Hepatocyte (in vitro differentiated cells): ENCODE results near the gene ATP8A2. TPM values are rescaled to one million over a fixed set of nuclear protein-coding genes. Genes with fewer than 3 reads are reported as not detected.
A peak's percentile ranks its signal among the peaks of the same experiment; 100 is the strongest.

Experiments
- DNase-seq: peaks from one replicate; pipeline ENCODE4 v3.0.0-alpha.2; 2016; ENCODE audit warnings: low spot score
- H2AFZ ChIP-seq: fragments of 200-600 bp; sonication (generic); 2 replicates; pipeline ENCODE4 v1.6.0; 2016; ENCODE audit warnings: antibody characterized with exemption, mild to moderate bottlenecking
- H3K27ac ChIP-seq: fragments of 200-600 bp; sonication (generic); 2 replicates; pipeline ENCODE4 v1.5.1; 2016; ENCODE audit warnings: mild to moderate bottlenecking
- H3K27me3 ChIP-seq: fragments of 200-600 bp; sonication (generic); 2 replicates; pipeline ENCODE4 v1.6.1; 2016
- H3K36me3 ChIP-seq: fragments of 200-600 bp; sonication (generic); replicated peaks from 2 replicates; pipeline ENCODE4 v1.5.1; 2016; ENCODE audit warnings: low read depth; ENCODE audit not compliant: insufficient read depth
- H3K4me1 ChIP-seq: fragments of 200-600 bp; sonication (generic); 2 replicates; pipeline ENCODE4 v1.5.1; 2016; ENCODE audit warnings: mild to moderate bottlenecking, moderate library complexity; ENCODE audit not compliant: insufficient read depth
- H3K4me2 ChIP-seq: fragments of 200-600 bp; sonication (generic); 2 replicates; pipeline ENCODE4 v1.6.0; 2016
- H3K4me3 ChIP-seq: fragments of 200-600 bp; sonication (generic); 2 replicates; pipeline ENCODE4 v1.5.1; 2016; ENCODE audit warnings: mild to moderate bottlenecking
- H3K79me2 ChIP-seq: fragments of 200-600 bp; sonication (generic); 2 replicates; pipeline ENCODE4 v1.6.0; 2017; ENCODE audit warnings: mild to moderate bottlenecking
- H3K9me2 ChIP-seq: fragments of 200-600 bp; sonication (generic); replicated peaks from 2 replicates; pipeline ENCODE4 v1.6.0; 2017; ENCODE audit warnings: mild to moderate bottlenecking; ENCODE audit not compliant: insufficient read depth
- H3K9me3 ChIP-seq: fragments of 200-600 bp; sonication (generic); 2 replicates; pipeline ENCODE4 v1.5.1; 2016; ENCODE audit warnings: low read depth, mild to moderate bottlenecking
- H4K20me1 ChIP-seq: fragments of 200-600 bp; sonication (generic); 2 replicates; pipeline ENCODE4 v1.6.0; 2016; ENCODE audit warnings: mild to moderate bottlenecking; ENCODE audit not compliant: insufficient read depth, poor library complexity, severe bottlenecking
- CTCF ChIP-seq: fragments of 200-600 bp; sonication (generic); IDR thresholded peaks from 2 replicates; pipeline ENCODE4 v1.5.1; 2016; ENCODE audit warnings: antibody characterized with exemption, mild to moderate bottlenecking; ENCODE audit not compliant: poor library complexity
- EZH2 ChIP-seq: fragments of 200-600 bp; sonication (generic); IDR thresholded peaks from 2 replicates; pipeline ENCODE4 v1.6.1; 2016; ENCODE audit warnings: antibody characterized with exemption, mild to moderate bottlenecking, borderline replicate concordance
- EZH2phosphoT487 ChIP-seq: fragments of 200-600 bp; sonication (generic); IDR thresholded peaks from one replicate; pipeline ENCODE4 v1.6.1; 2018; ENCODE audit warnings: antibody characterized with exemption, mild to moderate bottlenecking, low read depth, moderate library complexity; ENCODE audit not compliant: unreplicated experiment, severe bottlenecking
- WGBS: methylation state at CpG from one replicate; pipeline ENCODE4 v1.1.6; 2016; ENCODE audit warnings: low lambda C conversion rate; ENCODE audit errors: missing lambda C conversion rate; 5-methylcytosine and 5-hydroxymethylcytosine counted together
- polyA plus RNA-seq: library from polyadenylated mRNA; unstranded; fragments of >200 nt; fragmentation: Nextera tagmentation; extraction: Ambion mirVana; gene quantifications from 2 replicates; pipeline ENCODE4 v1.2.1, GENCODE V29; 2016
- total RNA-seq: library from RNA; depleted of rRNA; stranded (reverse); fragments of >200 nt; gene quantifications from 2 replicates; pipeline ENCODE4 v1.2.3, GENCODE V29; 2014

The ATP8A2 gene
- total and polyA plus RNA-seq, 2 experiments from 2014 or later = 2.1 to 3.1 TPM

DNA sequence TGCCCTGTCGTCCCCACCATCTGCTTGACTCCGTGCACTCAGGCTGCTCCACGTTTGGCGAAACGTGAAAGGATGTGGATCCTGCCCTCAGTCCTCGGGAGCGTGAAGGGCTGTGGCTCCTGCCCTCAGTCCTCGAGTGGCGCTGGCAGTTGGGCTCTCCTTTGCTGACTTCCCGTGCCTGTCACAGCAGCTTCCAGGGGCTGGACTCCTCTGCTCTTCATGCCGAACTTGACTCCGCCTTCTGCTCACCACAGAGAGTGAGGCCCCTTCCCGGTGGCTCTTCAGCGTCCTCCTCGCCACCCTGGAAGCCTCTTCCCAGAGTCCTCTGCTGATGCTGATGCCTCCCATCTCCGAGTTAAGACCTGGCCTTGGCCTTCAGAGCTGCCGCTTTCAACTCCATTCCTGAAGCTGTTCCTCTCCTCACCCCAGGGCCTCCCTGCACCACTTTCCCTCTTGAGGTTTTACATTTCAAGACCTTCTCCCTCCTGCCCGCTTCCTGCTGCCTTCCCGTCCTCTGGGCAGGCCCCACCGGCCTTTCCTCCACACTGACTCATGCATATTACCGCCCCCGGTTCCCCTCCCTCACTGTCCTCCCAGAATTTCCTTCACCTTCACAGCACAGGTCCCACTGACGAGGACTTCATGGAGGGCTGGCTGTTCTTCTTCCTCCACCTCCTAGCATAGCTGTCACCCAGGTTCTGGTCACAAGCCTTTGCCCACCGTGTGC lies 568.4 kb downstream of the ATP8A2 start:
- H3K4me3 ChIP-seq = no peak overlapping the region
- no peak for DNase-seq
- no peaks in the 10 kb centered on the region for H3K27me3 ChIP-seq
- no peaks in the 10 kb centered on the region for H3K4me1 ChIP-seq
- H4K20me1 ChIP-seq = no peaks in the 10 kb centered on the region
- no peaks in the 10 kb centered on the region for H3K79me2 ChIP-seq
- H3K27ac ChIP-seq = no peak overlapping the region
- no peaks in the 10 kb centered on the region for H3K9me2 ChIP-seq
- H3K9me3 ChIP-seq = no peaks in the 10 kb centered on the region
- H3K36me3 ChIP-seq = no peaks in the 10 kb centered on the region
- H2AFZ ChIP-seq = no peak overlapping the region
- no peak overlapping the region for H3K4me2 ChIP-seq
- TF ChIP-seq CTCF (no peak), EZH2phosphoT487 (no peak), EZH2 (no peak)
- 84% methylated on average over 22 of the region's 24 CpGs for WGBS

- Histone ChIP-seq H3K27ac (no peak overlapping the region), H4K20me1 (no peaks in the 10 kb centered on the region), H3K79me2 (no peaks in the 10 kb centered on the region), H2AFZ (no peak overlapping the region), H3K27me3 (no peaks in the 10 kb centered on the region), H3K9me3 (no peaks in the 10 kb centered on the region), H3K36me3 (no peaks in the 10 kb centered on the region), H3K4me2 (no peak overlapping the region), H3K4me1 (no peaks in the 10 kb centered on the region), H3K9me2 (no peaks in the 10 kb centered on the region), H3K4me3 (no peak overlapping the region)
- TF ChIP-seq EZH2 (no peak), CTCF (no peak), EZH2phosphoT487 (no peak)
- DNase-seq = no peak
- 91% methylated on average over 5 of the region's 5 CpGs for WGBS
Measured at GRCh38 chr13:25943081-25943480, 571.3 kb downstream of the ATP8A2 start.

DNA sequence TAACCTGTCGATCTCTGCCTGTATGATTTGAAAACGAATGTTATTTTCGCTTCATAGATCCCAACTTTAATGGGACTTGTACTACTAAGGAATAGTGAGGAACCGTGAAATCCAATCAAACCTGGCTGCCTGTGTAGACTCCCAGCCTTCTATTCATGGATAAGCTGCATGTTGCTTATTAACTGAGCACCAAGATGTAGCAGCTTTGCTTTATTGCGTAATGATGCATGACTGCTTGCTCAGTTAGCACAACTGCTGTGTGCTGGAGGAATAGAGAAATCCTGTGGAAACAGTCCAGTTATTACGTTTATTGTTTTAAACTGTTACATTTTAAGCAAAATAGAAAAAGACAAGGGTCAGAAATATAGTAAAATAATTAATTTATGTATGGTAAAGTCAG lies 571.9 kb downstream of the ATP8A2 start:
- WGBS = 81% methylated on average over 6 of the region's 6 CpGs
- no peak overlapping the region for H3K27ac ChIP-seq

More for the DNA sequence above, 571.9 kb downstream of the ATP8A2 start:
- Histone ChIP-seq H4K20me1 (no peaks in the 10 kb centered on the region), H2AFZ (no peak overlapping the region), H3K27me3 (no peaks in the 10 kb centered on the region), H3K9me2 (no peaks in the 10 kb centered on the region), H3K36me3 (no peaks in the 10 kb centered on the region), H3K79me2 (no peaks in the 10 kb centered on the region), H3K9me3 (no peaks in the 10 kb centered on the region), H3K4me2 (no peak overlapping the region), H3K4me1 (no peaks in the 10 kb centered on the region), H3K4me3 (no peak overlapping the region)
- TF ChIP-seq EZH2phosphoT487 (no peak), CTCF (no peak), EZH2 (no peak)
- peak; percentile 58 for DNase-seq
